Measurements from ENCODE around the gene OR2AJ1.

DNA sequence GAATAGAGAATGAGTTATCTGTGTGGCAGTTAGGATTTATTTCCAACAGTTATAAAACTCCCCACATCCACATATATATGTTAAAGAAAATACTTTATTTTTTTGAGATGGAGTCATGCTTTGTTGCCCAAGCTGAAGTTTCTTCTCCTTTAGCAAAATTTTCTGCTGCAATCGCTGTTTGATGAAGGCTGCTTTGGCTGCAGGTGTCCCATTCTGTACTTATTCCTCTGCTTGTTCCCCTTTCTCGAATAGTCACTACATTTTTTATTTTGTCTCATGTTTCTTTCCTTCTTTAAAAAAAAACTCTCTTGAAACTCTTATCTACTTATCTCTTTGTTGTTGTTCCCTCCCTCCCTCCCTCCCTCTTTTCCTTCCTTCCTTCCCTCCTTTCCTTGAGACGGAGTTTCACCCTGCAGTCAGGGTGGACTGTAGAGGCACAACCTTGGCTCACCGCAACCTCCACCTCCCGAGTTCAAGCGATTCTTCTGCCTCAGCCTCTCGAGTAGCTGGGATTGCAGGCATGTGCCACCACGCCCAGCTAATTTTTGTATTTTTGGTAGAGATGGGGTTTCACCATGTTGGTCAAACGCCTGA, 18.7 kb upstream of the OR2AJ1 start:
- TF ChIP-seq POLR2A (IDR thresholded peaks at IDR 0.05), result no peak
- TF ChIP-seq, protein P1, sequence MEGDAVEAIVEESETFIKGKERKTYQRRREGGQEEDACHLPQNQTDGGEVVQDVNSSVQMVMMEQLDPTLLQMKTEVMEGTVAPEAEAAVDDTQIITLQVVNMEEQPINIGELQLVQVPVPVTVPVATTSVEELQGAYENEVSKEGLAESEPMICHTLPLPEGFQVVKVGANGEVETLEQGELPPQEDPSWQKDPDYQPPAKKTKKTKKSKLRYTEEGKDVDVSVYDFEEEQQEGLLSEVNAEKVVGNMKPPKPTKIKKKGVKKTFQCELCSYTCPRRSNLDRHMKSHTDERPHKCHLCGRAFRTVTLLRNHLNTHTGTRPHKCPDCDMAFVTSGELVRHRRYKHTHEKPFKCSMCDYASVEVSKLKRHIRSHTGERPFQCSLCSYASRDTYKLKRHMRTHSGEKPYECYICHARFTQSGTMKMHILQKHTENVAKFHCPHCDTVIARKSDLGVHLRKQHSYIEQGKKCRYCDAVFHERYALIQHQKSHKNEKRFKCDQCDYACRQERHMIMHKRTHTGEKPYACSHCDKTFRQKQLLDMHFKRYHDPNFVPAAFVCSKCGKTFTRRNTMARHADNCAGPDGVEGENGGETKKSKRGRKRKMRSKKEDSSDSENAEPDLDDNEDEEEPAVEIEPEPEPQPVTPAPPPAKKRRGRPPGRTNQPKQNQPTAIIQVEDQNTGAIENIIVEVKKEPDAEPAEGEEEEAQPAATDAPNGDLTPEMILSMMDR (IDR thresholded peaks at IDR 0.05), result no peak

Data from prostate gland (tissue), 2 donors.